ENCODE measurements around the gene AP3S2. TPM values are rescaled to one million over a fixed set of nuclear protein-coding genes. Genes with fewer than 3 reads are reported as not detected.

AP3S2 gene
- total and polyA plus RNA-seq, 4 donors = 8.4 to 73.5 (median 25.9) TPM

- TF ChIP-seq ATF3 (IDR thresholded peaks at IDR 0.05) = no peak
- TF ChIP-seq YY1 (IDR thresholded peaks at IDR 0.05) = no peak
Measured at GRCh38 chr15:89936051-89936785, 42.4 kb upstream of the AP3S2 start (continued).

- no peak for TF ChIP-seq NR2F2 (IDR thresholded peaks at IDR 0.05)
- TF ChIP-seq HNF4A (conservative IDR thresholded peaks at IDR 0.05) = no peak
- no peak for TF ChIP-seq ATF3 (IDR thresholded peaks at IDR 0.05)
- no peak for TF ChIP-seq EGR1 (IDR thresholded peaks at IDR 0.05; ENCODE audit: low read depth in 2 of 2)
- no peak for TF ChIP-seq FOXA1 (IDR thresholded peaks at IDR 0.05)
- no peak for TF ChIP-seq SP1 (IDR thresholded peaks at IDR 0.05)
- TF ChIP-seq GABPA (IDR thresholded peaks at IDR 0.05 in 1 of 2, conservative IDR thresholded peaks at IDR 0.05 in 1 of 2) = no peak
- TF ChIP-seq FOXA2 (IDR thresholded peaks at IDR 0.05) = no peak
- no peak for TF ChIP-seq YY1 (IDR thresholded peaks at IDR 0.05)
- TF ChIP-seq RXRA (IDR thresholded peaks at IDR 0.05) = no peak
- no peak for TF ChIP-seq TAF1 (conservative IDR thresholded peaks at IDR 0.05)
- no peak overlapping the region for H3K27ac ChIP-seq (ENCODE audit: low read depth in 1 of 2, low read length in 2 of 2)
- 96% methylated on average over 3 of the region's 3 CpGs for WGBS
- peaks cover 0 to 9% (median 2%) of the 10 kb centered on the region in 4 donors for H3K4me1 ChIP-seq (ENCODE audit: control insufficient read depth in 4 of 4, insufficient read depth in 4 of 4, low read length in 3 of 4)
- no peaks in the 10 kb centered on the region for H3K9me3 ChIP-seq (ENCODE audit: control insufficient read depth in 4 of 4, low read length in 3 of 4)
- H3K36me3 ChIP-seq (ENCODE audit: control insufficient read depth in 4 of 4, insufficient read depth in 3 of 4, low read depth in 1 of 4, low read length in 3 of 4) = no peaks in the 10 kb centered on the region
- H3K4me3 ChIP-seq (ENCODE audit: low read depth in 1 of 3, low read length in 3 of 3) = no peak overlapping the region
- no peak overlapping the region for H3K9ac ChIP-seq (ENCODE audit: low read depth in 1 of 2, low read length in 2 of 2)
- H3K27me3 ChIP-seq (ENCODE audit: control insufficient read depth in 4 of 4, insufficient read depth in 4 of 4, low read length in 3 of 4) = no peaks in the 10 kb centered on the region
- no peak for DNase-seq (ENCODE audit: low spot score)
Measured at GRCh38 chr15:89932880-89933279, 39.1 kb upstream of the AP3S2 start.

GRCh38 chr15:89928421-89928820 lies 34.6 kb upstream of the AP3S2 start:
- TF ChIP-seq ATF3 (IDR thresholded peaks at IDR 0.05) = no peak
- TF ChIP-seq ZBTB33 (IDR thresholded peaks at IDR 0.05) = no peak
- 39% methylated on average over 4 of the region's 4 CpGs for WGBS
- Histone ChIP-seq H3K4me1 (ENCODE audit: control insufficient read depth in 4 of 4, insufficient read depth in 4 of 4, low read length in 3 of 4) (peaks cover 0 to 13% (median 3%) of the 10 kb centered on the region in 4 donors), H3K9ac (ENCODE audit: low read depth in 1 of 2, low read length in 2 of 2) (no peak overlapping the region), H3K27ac (ENCODE audit: low read depth in 1 of 2, low read length in 2 of 2) (no peak overlapping the region), H3K36me3 (ENCODE audit: control insufficient read depth in 4 of 4, insufficient read depth in 3 of 4, low read depth in 1 of 4, low read length in 3 of 4) (no peaks in the 10 kb centered on the region), H3K27me3 (ENCODE audit: control insufficient read depth in 4 of 4, insufficient read depth in 4 of 4, low read length in 3 of 4) (no peaks in the 10 kb centered on the region), H3K4me3 (ENCODE audit: low read depth in 1 of 3, low read length in 3 of 3) (no peak overlapping the region), H3K9me3 (ENCODE audit: control insufficient read depth in 4 of 4, low read length in 3 of 4) (no peaks in the 10 kb centered on the region)
- no peak for DNase-seq (ENCODE audit: low spot score)

- H3K4me1 ChIP-seq (ENCODE audit: control insufficient read depth in 4 of 4, insufficient read depth in 4 of 4, low read length in 3 of 4) = peaks cover 0 to 13% (median 3%) of the 10 kb centered on the region in 4 donors
- WGBS = 65% methylated on average over 2 of the region's 2 CpGs
- no peak overlapping the region for H3K27ac ChIP-seq (ENCODE audit: low read depth in 1 of 2, low read length in 2 of 2)
- H3K36me3 ChIP-seq (ENCODE audit: control insufficient read depth in 4 of 4, insufficient read depth in 3 of 4, low read depth in 1 of 4, low read length in 3 of 4) = no peaks in the 10 kb centered on the region
- no peak for TF ChIP-seq FOXA2 (IDR thresholded peaks at IDR 0.05)
- TF ChIP-seq CTCF (IDR thresholded peaks at IDR 0.05; ENCODE audit: low read depth, low read length, missing input control) = no peak
- TF ChIP-seq RXRA (IDR thresholded peaks at IDR 0.05) = peak; percentile 10 to 28
- H3K4me3 ChIP-seq (ENCODE audit: low read depth in 1 of 3, low read length in 3 of 3) = no peak overlapping the region
- no peaks in the 10 kb centered on the region for H3K27me3 ChIP-seq (ENCODE audit: control insufficient read depth in 4 of 4, insufficient read depth in 4 of 4, low read length in 3 of 4)
- no peak for DNase-seq (ENCODE audit: low spot score)
- no peak overlapping the region for H3K9ac ChIP-seq (ENCODE audit: low read depth in 1 of 2, low read length in 2 of 2)
- no peaks in the 10 kb centered on the region for H3K9me3 ChIP-seq (ENCODE audit: control insufficient read depth in 4 of 4, low read length in 3 of 4)
Measured at GRCh38 chr15:89926158-89926557, 32.4 kb upstream of the AP3S2 start.
